HepG2 (cell line): ENCODE data around the gene ATAD1. TPM values are rescaled to one million over a fixed set of nuclear protein-coding genes. Genes with fewer than 3 reads are reported as not detected.
"Not testable (repeated sequence)": the region's sequence is repeated elsewhere in the genome, so short reads cannot be mapped to it uniquely, and the experiment has no call there.

ENCODE experiments used
- ATAC-seq: fragments of 200-7000 bp; cut with Tn5 transposase; 3 replicates; pipeline ENCODE4 v1.9.1; 2020; ENCODE audit warnings: mild to moderate bottlenecking, moderate library complexity
- BruUV-seq: library from RNA; stranded (reverse); fragments of 400-500 nt; replicated peaks from 2 replicates; lab custom pipeline; 2021; lab: Mats Ljungman, UMichigan
- CTCF ChIA-PET: fragments of 300-600 bp; formaldehyde crosslinking; extraction: SDS; loops from one replicate; lab custom pipeline; 2021; ENCODE audit warnings: low total read pairs, inconsistent platforms, low intra/inter-chr PET ratio; lab: Yijun Ruan, JAX
- POLR2A ChIA-PET: fragments of 350-600 bp; sonication (Branson Sonifier 250); formaldehyde crosslinking; loops from one replicate; lab custom pipeline; 2020; ENCODE audit warnings: antibody characterized with exemption, inconsistent platforms; lab: Yijun Ruan, JAX
- DNase-seq: peaks from one replicate; pipeline ENCODE4 v3.0.0-alpha.2; 2015; ENCODE audit warnings: low spot score
- FAIRE-seq: peaks from 3 replicates; lab custom pipeline; 2011; peaks lifted over from hg19 to GRCh38; lab: Jason Lieb, UNC
- H2AFZ ChIP-seq: one replicate; pipeline ENCODE4 v1.6.1; 2011; ENCODE audit warnings: low read length, inconsistent platforms
- H3K27ac ChIP-seq: fragments of 300-600 bp; 3 replicates; pipeline ENCODE4 v1.8.0; 2011; ENCODE audit warnings: mixed run types, mild to moderate bottlenecking, mixed read lengths, low read length, inconsistent platforms; ENCODE audit not compliant: insufficient read depth; ENCODE audit errors: extremely low read length
- H3K27me3 ChIP-seq, 2 experiments: fragments of 200-600 bp in 1 of 2; 2 replicates in 1 of 2; 3 replicates in 1 of 2; pipeline versions ENCODE4 v1.6.0 to v1.8.0; 2011; ENCODE audit warnings: low read length in 2 of 2, mild to moderate bottlenecking in 2 of 2, moderate library complexity in 2 of 2, inconsistent platforms in 1 of 2; ENCODE audit not compliant: insufficient read depth in 2 of 2, control insufficient read depth in 1 of 2
- H3K36me3 ChIP-seq, 2 experiments: fragments of 200-600 bp in 1 of 2; replicated peaks in 1 of 2; 2 replicates in 1 of 2; 3 replicates in 1 of 2; pipeline versions ENCODE4 v1.5.1 to v1.8.0; 2011; ENCODE audit warnings: low read length in 2 of 2, inconsistent platforms in 1 of 2; ENCODE audit not compliant: insufficient read depth in 2 of 2, control insufficient read depth in 1 of 2
- H3K4me1 ChIP-seq: 2 replicates; pipeline ENCODE4 v1.5.1; 2012; ENCODE audit warnings: low read length, inconsistent platforms; ENCODE audit not compliant: insufficient read depth
- H3K4me2 ChIP-seq: 2 replicates; pipeline ENCODE4 v1.6.0; 2011; ENCODE audit warnings: low read depth, low read length, inconsistent platforms
- H3K4me3 ChIP-seq, 3 experiments: fragments of 200-600 bp in 1 of 3; sonication (generic), shearing (Covaris generic) in 1 of 3; replicated peaks in 1 of 3; 2 replicates each; pipeline ENCODE4 v1.5.1; 2011 to 2016; ENCODE audit warnings: low read length in 3 of 3, inconsistent platforms in 2 of 3, low read depth in 2 of 3, mild to moderate bottlenecking in 2 of 3, control low read depth in 1 of 3, mixed read lengths in 1 of 3; ENCODE audit not compliant: insufficient read depth in 1 of 3
- H3K79me2 ChIP-seq: one replicate; pipeline ENCODE4 v1.6.1; 2011; ENCODE audit warnings: low read length, inconsistent platforms; ENCODE audit not compliant: insufficient read depth
- H3K9ac ChIP-seq: 2 replicates; pipeline ENCODE4 v1.6.0; 2011; ENCODE audit warnings: mild to moderate bottlenecking, low read depth, low read length, inconsistent platforms; ENCODE audit not compliant: insufficient read depth
- H3K9me3 ChIP-seq: 2 replicates; pipeline ENCODE4 v1.5.1; 2012; ENCODE audit warnings: mild to moderate bottlenecking, low read length
- H4K20me1 ChIP-seq: 2 replicates; pipeline ENCODE4 v1.6.0; 2011; ENCODE audit warnings: inconsistent platforms, mild to moderate bottlenecking, low read length, moderate library complexity; ENCODE audit not compliant: insufficient read depth
- KLF16 ChIP-seq, 2 experiments: sonication (generic) in 1 of 2; formaldehyde crosslinking in 1 of 2; IDR thresholded peaks; 2 replicates each; pipeline versions ENCODE4 v1.6.1 to v1.8.0; 2016 to 2023; ENCODE audit warnings: missing genetic modification reagents in 2 of 2, missing compliant biosample characterization in 1 of 2
- KMT2B ChIP-seq: IDR thresholded peaks from 2 replicates; pipeline ENCODE4 v1.6.1; 2016; ENCODE audit warnings: missing genetic modification reagents, missing compliant biosample characterization
- PHF8 ChIP-seq: sonication (generic); formaldehyde crosslinking; IDR thresholded peaks from 2 replicates; pipeline ENCODE4 v1.5.0; 2020; ENCODE audit warnings: missing genetic modification reagents
- ZNF205 ChIP-seq: IDR thresholded peaks from 2 replicates; pipeline ENCODE4 v1.6.1; 2018; ENCODE audit warnings: missing biosample characterization, missing genetic modification reagents
- WGBS: methylation state at CpG from one replicate; pipeline ENCODE4 v1.1.6; 2017; ENCODE audit warnings: low lambda C conversion rate; 5-methylcytosine and 5-hydroxymethylcytosine counted together
- in situ Hi-C: cut with HindIII; loops from 2 replicates; pipeline ENCODE4 v1.10.0; 2017; ENCODE audit warnings: low pct_unique_long_range_greater_than_20kb; ENCODE audit not compliant: extremely low pct_ligation_motif_present
- intact Hi-C: fragments of 100-400 bp; cut with micrococcal nuclease; formaldehyde crosslinking; loops from one replicate; pipeline ENCODE4 v1.10.0; 2022; ENCODE audit not compliant: unreplicated experiment
- polyA plus RNA-seq, 8 experiments: library from polyadenylated mRNA; depleted of rRNA in 3 of 8; stranded (reverse) in 7 of 8; unstranded in 1 of 8; fragments of >200 nt; fragmentation: Illumina TruSeq in 4 of 8; extraction: Trizol in 4 of 8; gene quantifications; 2 replicates each; pipeline versions ENCODE4 v1.2.1 to v1.2.3, GENCODE V29; 2011 to 2016; ENCODE audit warnings: low read depth in 4 of 8, missing spikeins in 1 of 8, mixed read lengths in 1 of 8; ENCODE audit not compliant: insufficient read depth in 1 of 8
- total RNA-seq, 5 experiments: library from RNA; depleted of rRNA; stranded (reverse); fragments of >200 nt; fragmentation: Illumina TruSeq; extraction: Trizol; gene quantifications; 2 replicates each; pipeline ENCODE4 v1.2.3, GENCODE V29; 2016; ENCODE audit warnings: low read depth in 1 of 5
- TF ChIP-seq, protein P1 (sequence below): sonication (generic); formaldehyde crosslinking; conservative IDR thresholded peaks from 2 replicates; pipeline ENCODE4 v1.8.0; 2022; ENCODE audit warnings: mild to moderate bottlenecking, moderate library complexity, missing genetic modification reagents

The ATAD1 gene
- total and polyA plus RNA-seq, 2 of the 13 experiments (the other 11 are each of a cell fraction or from before 2014, with no cell fraction given) = 14.9 to 28.2 TPM

DNA sequence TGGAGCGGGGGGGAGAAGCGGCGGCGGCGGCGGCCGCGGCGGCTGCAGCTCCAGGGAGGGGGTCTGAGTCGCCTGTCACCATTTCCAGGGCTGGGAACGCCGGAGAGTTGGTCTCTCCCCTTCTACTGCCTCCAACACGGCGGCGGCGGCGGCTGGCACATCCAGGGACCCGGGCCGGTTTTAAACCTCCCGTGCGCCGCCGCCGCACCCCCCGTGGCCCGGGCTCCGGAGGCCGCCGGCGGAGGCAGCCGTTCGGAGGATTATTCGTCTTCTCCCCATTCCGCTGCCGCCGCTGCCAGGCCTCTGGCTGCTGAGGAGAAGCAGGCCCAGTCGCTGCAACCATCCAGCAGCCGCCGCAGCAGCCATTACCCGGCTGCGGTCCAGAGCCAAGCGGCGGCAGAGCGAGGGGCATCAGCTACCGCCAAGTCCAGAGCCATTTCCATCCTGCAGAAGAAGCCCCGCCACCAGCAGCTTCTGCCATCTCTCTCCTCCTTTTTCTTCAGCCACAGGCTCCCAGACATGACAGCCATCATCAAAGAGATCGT, 46.0 kb upstream of the ATAD1 start:
- Histone ChIP-seq H4K20me1 (peaks cover 45% of the 10 kb centered on the region), H3K4me2 (peak overlapping the region; percentile 76), H3K4me3 (peak overlapping the region; percentile 65 to 94 (median 80)), H3K4me1 (peaks cover 26% of the 10 kb centered on the region), H3K79me2 (peaks cover 50% of the 10 kb centered on the region)
- not testable (repeated sequence) for H3K27me3 ChIP-seq, H3K36me3 ChIP-seq, BruUV-seq, H3K9me3 ChIP-seq, DNase-seq, H2AFZ ChIP-seq
- intact Hi-C loops (loop anchor here (1.0 to 2.0 kb wide), 2 partner anchors 45 to 69 kb away; partner anchors contain the start of gene ATAD1), in situ Hi-C loops (loop anchor here (5.0 kb wide), 2 partner anchors 248 to 523 kb away; no protein-coding TSS in a partner anchor)
- ATAC-seq = peak; percentile 11
- 0 out of 2 replicates have a peak, but pooled peaks have one; percentile 39 for TF ChIP-seq ZNF205 (CRISPR knock-in tag)
- peak; percentile 23; the same call in 1 of the 2 replicates for TF ChIP-seq PHF8 (CRISPR knock-in tag)
- TF ChIP-seq KLF16 (CRISPR knock-in tag; IDR thresholded peaks at IDR 0.05) = 0 out of 4 replicates have a peak, but pooled peaks of 1 of the 2 experiments have one; percentile 17
- 0 out of 2 replicates have a peak, but pooled peaks have one; percentile 39 for TF ChIP-seq KMT2B (CRISPR knock-in tag)
- TF ChIP-seq, protein P1, sequence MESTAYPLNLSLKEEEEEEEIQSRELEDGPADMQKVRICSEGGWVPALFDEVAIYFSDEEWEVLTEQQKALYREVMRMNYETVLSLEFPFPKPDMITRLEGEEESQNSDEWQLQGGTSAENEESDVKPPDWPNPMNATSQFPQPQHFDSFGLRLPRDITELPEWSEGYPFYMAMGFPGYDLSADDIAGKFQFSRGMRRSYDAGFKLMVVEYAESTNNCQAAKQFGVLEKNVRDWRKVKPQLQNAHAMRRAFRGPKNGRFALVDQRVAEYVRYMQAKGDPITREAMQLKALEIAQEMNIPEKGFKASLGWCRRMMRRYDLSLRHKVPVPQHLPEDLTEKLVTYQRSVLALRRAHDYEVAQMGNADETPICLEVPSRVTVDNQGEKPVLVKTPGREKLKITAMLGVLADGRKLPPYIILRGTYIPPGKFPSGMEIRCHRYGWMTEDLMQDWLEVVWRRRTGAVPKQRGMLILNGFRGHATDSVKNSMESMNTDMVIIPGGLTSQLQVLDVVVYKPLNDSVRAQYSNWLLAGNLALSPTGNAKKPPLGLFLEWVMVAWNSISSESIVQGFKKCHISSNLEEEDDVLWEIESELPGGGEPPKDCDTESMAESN (CRISPR knock-in tag) = 0 out of 2 replicates have a peak, but pooled peaks have one; percentile 26
- TF ChIP-seq, all 625 proteins: peak for 5; not testable (repeated sequence) for 620
- Histone ChIP-seq H3K9ac (peak overlapping the region; percentile 82), H3K27ac (peak overlapping the region; percentile 88)
- POLR2A ChIA-PET = interaction anchor here (2.9 to 3.6 kb wide), 4 partner anchors 9 to 359 kb away, joined by 7 to 31 read pairs (median 20); partner anchors contain the start of genes ATAD1 and MINPP1
- WGBS = 0% methylated on average over 2 of the region's 47 CpGs
- CTCF ChIA-PET, FAIRE-seq: not testable (repeated sequence)
